Pancreas (tissue), 10 donors: ENCODE data around the gene PCDHA8. TPM values are rescaled to one million over a fixed set of nuclear protein-coding genes. Genes with fewer than 3 reads are reported as not detected.

Experiments used
- ATAC-seq, 4 donors: fragments of 200-7000 bp; cut with Tn5 transposase; one replicate each; pipeline versions ENCODE4 v1.8.0 to v1.9.1; 2020; ENCODE audit warnings: mild to moderate bottlenecking in 4 of 4, moderate library complexity in 4 of 4
- DNase-seq, 6 donors: peaks; one replicate each; pipeline ENCODE4 v3.0.0-alpha.2; 2020
- FAIRE-seq: peaks from 2 replicates; lab custom pipeline; 2012; peaks lifted over from hg19 to GRCh38; lab: Jason Lieb, UNC
- H3K27ac ChIP-seq, 4 donors: fragments of 200-600 bp; sonication (generic); 1 replicate in 3 of 4; 2 replicates in 1 of 4; pipeline versions ENCODE4 v1.5.0 to v1.8.0; 2020
- H3K27me3 ChIP-seq, 4 donors: fragments of 200-600 bp; one replicate each; pipeline ENCODE4 v1.8.0; 2021
- H3K36me3 ChIP-seq, 3 donors: fragments of 200-600 bp; sonication (generic) in 1 of 3; one replicate each; pipeline versions ENCODE4 v1.5.0 to v1.8.0; 2020 to 2021
- H3K4me1 ChIP-seq, 3 donors: fragments of 200-600 bp; one replicate each; pipeline ENCODE4 v1.8.0; 2021
- H3K4me3 ChIP-seq, 4 donors: fragments of 200-600 bp; sonication (generic) in 2 of 4; one replicate each; pipeline versions ENCODE4 v1.5.0 to v1.8.0; 2020 to 2021
- H3K9me3 ChIP-seq, 4 donors: fragments of 200-600 bp; one replicate each; pipeline ENCODE4 v1.8.0; 2021
- WGBS, 2 donors: extraction: QIAGEN DNeasy Blood & Tissue Kit; methylation state at CpG; one replicate each; pipeline ENCODE4 v1.1.7; 2013; 5-methylcytosine and 5-hydroxymethylcytosine counted together
- intact Hi-C, 3 donors: fragments of 100-400 bp; cut with DNase I; formaldehyde crosslinking; loops; one replicate each; pipeline versions ENCODE4 v1.11.1 to v1.14.2; 2022
- polyA plus RNA-seq, 2 donors: library from polyadenylated mRNA; stranded (reverse); fragments of 200-250 nt; gene quantifications; one replicate each; pipeline ENCODE4 v1.2.3, GENCODE V29; 2013
- total RNA-seq, 6 donors: library from RNA; stranded (reverse); fragmentation: NEBNext Ultra II Directional in 4 of 6; extraction: Animal tissue kit (Norgen Biotek cat#: 25700) in 4 of 6; gene quantifications; one replicate each; pipeline versions ENCODE4 v1.2.1 to v1.2.4, GENCODE V29; 2021 to 2023
- TF ChIP-seq, protein P1 (sequence below), 4 donors: fragments of 200-600 bp; sonication (generic) in 3 of 4; IDR thresholded peaks; one replicate each; pipeline versions ENCODE4 v1.5.0 to v1.8.0; 2021; ENCODE audit warnings: antibody characterized with exemption in 4 of 4
- donor health status: healthy with polysubstance abuse.
- donor health status: DM: no; HTN: no; CAD: no; lungs with moderate emphysema.
- donor health status: DM: no; HTN: no; CAD: no.
- donor health status: control.
- donor health status: control.
- donor health status: Bipolar disorder and iron deficiency.
- donor health status: DM: yes; HTN: yes; CAD: no.
- donor health status: DM: no; HTN: no; CAD: no.
- donor health status: DM: no; HTN: no; CAD: no.
- donor health status: DM: yes; HTN: yes; CAD: no.

Gene PCDHA8
- total and polyA plus RNA-seq, 8 donors, result 0.08 to 0.76 (median 0.40) TPM

- Histone ChIP-seq H3K27ac (no peak overlapping the region), H3K9me3 (peaks cover 0 to 2% (median 0%) of the 10 kb centered on the region in 4 donors), H3K4me3 (no peak overlapping the region), H3K4me1 (no peaks in the 10 kb centered on the region), H3K27me3 (no peaks in the 10 kb centered on the region), H3K36me3 (no peaks in the 10 kb centered on the region)
- FAIRE-seq (no peak), DNase-seq (peak in 1 of 6 donors; percentile 41), ATAC-seq (no peak)
- intact Hi-C loops, result no loop called here
- 27 to 31% methylated on average over 71 to 79 of the region's 79 CpGs for WGBS, 2 donors
- TF ChIP-seq, protein P1, sequence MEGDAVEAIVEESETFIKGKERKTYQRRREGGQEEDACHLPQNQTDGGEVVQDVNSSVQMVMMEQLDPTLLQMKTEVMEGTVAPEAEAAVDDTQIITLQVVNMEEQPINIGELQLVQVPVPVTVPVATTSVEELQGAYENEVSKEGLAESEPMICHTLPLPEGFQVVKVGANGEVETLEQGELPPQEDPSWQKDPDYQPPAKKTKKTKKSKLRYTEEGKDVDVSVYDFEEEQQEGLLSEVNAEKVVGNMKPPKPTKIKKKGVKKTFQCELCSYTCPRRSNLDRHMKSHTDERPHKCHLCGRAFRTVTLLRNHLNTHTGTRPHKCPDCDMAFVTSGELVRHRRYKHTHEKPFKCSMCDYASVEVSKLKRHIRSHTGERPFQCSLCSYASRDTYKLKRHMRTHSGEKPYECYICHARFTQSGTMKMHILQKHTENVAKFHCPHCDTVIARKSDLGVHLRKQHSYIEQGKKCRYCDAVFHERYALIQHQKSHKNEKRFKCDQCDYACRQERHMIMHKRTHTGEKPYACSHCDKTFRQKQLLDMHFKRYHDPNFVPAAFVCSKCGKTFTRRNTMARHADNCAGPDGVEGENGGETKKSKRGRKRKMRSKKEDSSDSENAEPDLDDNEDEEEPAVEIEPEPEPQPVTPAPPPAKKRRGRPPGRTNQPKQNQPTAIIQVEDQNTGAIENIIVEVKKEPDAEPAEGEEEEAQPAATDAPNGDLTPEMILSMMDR (IDR thresholded peaks at IDR 0.05), result no peak
Observed at GRCh38 chr5:140883927-140884697, 43.1 kb downstream of the PCDHA8 start.

Other genes starting within 250 kb of the PCDHA8 start
- 10 to 100 TPM in 3 of 6 donors, 1 to 10 TPM in 3; 4.3 to 45.8 (median 16.1) TPM for gene CD14, start 208.0 kb upstream of the PCDHA8 start, total RNA-seq
- 10 to 100 TPM; 11.8 to 17.6 TPM for gene CD14, start 208.0 kb upstream of the PCDHA8 start, polyA plus RNA-seq
- 10 to 100 TPM in 1 of 6 donors, 1 to 10 TPM in 5; 5.5 to 12.3 (median 8.0) TPM for gene TMCO6, start 201.7 kb upstream of the PCDHA8 start, total RNA-seq
- gene TMCO6, start 201.7 kb upstream of the PCDHA8 start, polyA plus RNA-seq, result 10 to 100 TPM; 17.2 to 19.7 TPM
- 10 to 100 TPM; 20.7 to 31.9 (median 24.2) TPM for gene NDUFA2, start 193.6 kb upstream of the PCDHA8 start, total RNA-seq
- gene NDUFA2, start 193.6 kb upstream of the PCDHA8 start, polyA plus RNA-seq, result 100 to 1,000 TPM; 106 to 125 TPM
- gene IK, start 193.4 kb upstream of the PCDHA8 start, total RNA-seq, result 10 to 100 TPM; 25.1 to 43.5 (median 28.1) TPM
- gene IK, start 193.4 kb upstream of the PCDHA8 start, polyA plus RNA-seq, result 10 to 100 TPM; 31.2 to 53.4 TPM
- 10 to 100 TPM; 10.2 to 14.1 (median 11.9) TPM for gene WDR55, start 176.3 kb upstream of the PCDHA8 start, total RNA-seq
- gene WDR55, start 176.3 kb upstream of the PCDHA8 start, polyA plus RNA-seq, result 10 to 100 TPM; 17.1 to 19.2 TPM
- 1 to 10 TPM in 1 of 6 donors, under 1 TPM in 5; 0.37 to 1.0 (median 0.56) TPM for gene DND1, start 167.6 kb upstream of the PCDHA8 start, total RNA-seq
- gene DND1, start 167.6 kb upstream of the PCDHA8 start, polyA plus RNA-seq, result 1 to 10 TPM; 3.5 to 3.8 TPM
- 10 to 100 TPM; 24.7 to 34.7 (median 30.1) TPM for gene HARS1, start 149.8 kb upstream of the PCDHA8 start, total RNA-seq
- 10 to 100 TPM; 46.8 to 47.8 TPM for gene HARS1, start 149.8 kb upstream of the PCDHA8 start, polyA plus RNA-seq
- gene HARS2, start 149.7 kb upstream of the PCDHA8 start, total RNA-seq, result 10 to 100 TPM in 1 of 6 donors, 1 to 10 TPM in 5; 5.9 to 15.9 (median 8.6) TPM
- 10 to 100 TPM; 12.4 to 23.6 TPM for gene HARS2, start 149.7 kb upstream of the PCDHA8 start, polyA plus RNA-seq
- 10 to 100 TPM; 10.5 to 28.0 (median 15.8) TPM for gene ZMAT2, start 140.7 kb upstream of the PCDHA8 start, total RNA-seq
- 10 to 100 TPM; 21.2 to 42.9 TPM for gene ZMAT2, start 140.7 kb upstream of the PCDHA8 start, polyA plus RNA-seq
- under 1 TPM in 4 of 6 donors, not detected in 2; 0.03 to 0.13 (median 0.09) TPM for gene PCDHA1, start 55.0 kb upstream of the PCDHA8 start, total RNA-seq
- gene PCDHA1, start 55.0 kb upstream of the PCDHA8 start, polyA plus RNA-seq, result under 1 TPM; 0.04 to 0.47 TPM
- gene PCDHA2, start 46.3 kb upstream of the PCDHA8 start, total RNA-seq, result under 1 TPM in 5 of 6 donors, not detected in 1; 0.08 to 0.31 (median 0.12) TPM
- gene PCDHA2, start 46.3 kb upstream of the PCDHA8 start, polyA plus RNA-seq, result under 1 TPM; 0.19 to 0.40 TPM
- gene PCDHA3, start 40.1 kb upstream of the PCDHA8 start, total RNA-seq, result under 1 TPM; 0.24 to 0.79 (median 0.50) TPM
- 1 to 10 TPM in 1 of 2 donors, under 1 TPM in 1; 0.27 to 1.2 TPM for gene PCDHA3, start 40.1 kb upstream of the PCDHA8 start, polyA plus RNA-seq
- 1 to 10 TPM in 4 of 6 donors, under 1 TPM in 2; 0.74 to 3.1 (median 1.5) TPM for gene PCDHA4, start 34.1 kb upstream of the PCDHA8 start, total RNA-seq
- under 1 TPM; 0.53 to 0.70 TPM for gene PCDHA4, start 34.1 kb upstream of the PCDHA8 start, polyA plus RNA-seq
- gene PCDHA5, start 19.6 kb upstream of the PCDHA8 start, total RNA-seq, result under 1 TPM; 0.24 to 0.92 (median 0.48) TPM
- under 1 TPM; 0.80 to 0.96 TPM for gene PCDHA5, start 19.6 kb upstream of the PCDHA8 start, polyA plus RNA-seq
- 1 to 10 TPM in 4 of 6 donors, under 1 TPM in 2; 0.31 to 1.7 (median 1.1) TPM for gene PCDHA6, start 13.2 kb upstream of the PCDHA8 start, total RNA-seq
- 1 to 10 TPM in 1 of 2 donors, under 1 TPM in 1; 0.42 to 1.6 TPM for gene PCDHA6, start 13.2 kb upstream of the PCDHA8 start, polyA plus RNA-seq
- gene PCDHA7, start 6.9 kb upstream of the PCDHA8 start, total RNA-seq, result under 1 TPM; 0.19 to 0.84 (median 0.44) TPM
- under 1 TPM; 0.49 to 0.96 TPM for gene PCDHA7, start 6.9 kb upstream of the PCDHA8 start, polyA plus RNA-seq
- gene PCDHA9, start 7.2 kb downstream of the PCDHA8 start, total RNA-seq, result under 1 TPM; 0.12 to 0.55 (median 0.23) TPM
- gene PCDHA9, start 7.2 kb downstream of the PCDHA8 start, polyA plus RNA-seq, result under 1 TPM in 1 of 2 donors, not detected in 1; 0.19 TPM
- gene PCDHA10, start 14.7 kb downstream of the PCDHA8 start, total RNA-seq, result 1 to 10 TPM; 1.4 to 6.7 (median 3.1) TPM
- gene PCDHA10, start 14.7 kb downstream of the PCDHA8 start, polyA plus RNA-seq, result under 1 TPM; 0.16 to 0.34 TPM
- 1 to 10 TPM in 4 of 6 donors, under 1 TPM in 2; 0.78 to 1.6 (median 1.2) TPM for gene PCDHA11, start 27.8 kb downstream of the PCDHA8 start, total RNA-seq
- gene PCDHA11, start 27.8 kb downstream of the PCDHA8 start, polyA plus RNA-seq, result under 1 TPM; 0.34 to 0.35 TPM
- gene PCDHA12, start 34.1 kb downstream of the PCDHA8 start, total RNA-seq, result 1 to 10 TPM in 4 of 6 donors, under 1 TPM in 2; 0.75 to 1.5 (median 1.3) TPM
- gene PCDHA12, start 34.1 kb downstream of the PCDHA8 start, polyA plus RNA-seq, result under 1 TPM; 0.42 to 0.54 TPM
- gene PCDHA13, start 40.9 kb downstream of the PCDHA8 start, total RNA-seq, result 1 to 10 TPM in 3 of 6 donors, under 1 TPM in 3; 0.63 to 2.0 (median 1.2) TPM
- gene PCDHA13, start 40.9 kb downstream of the PCDHA8 start, polyA plus RNA-seq, result under 1 TPM; 0.27 to 0.35 TPM
- gene PCDHAC1, start 85.1 kb downstream of the PCDHA8 start, total RNA-seq, result 1 to 10 TPM in 5 of 6 donors, under 1 TPM in 1; 0.98 to 2.0 (median 1.6) TPM
- gene PCDHAC1, start 85.1 kb downstream of the PCDHA8 start, polyA plus RNA-seq, result under 1 TPM; 0.34 to 0.80 TPM
- gene PCDHAC2, start 125.3 kb downstream of the PCDHA8 start, total RNA-seq, result 1 to 10 TPM in 1 of 6 donors, under 1 TPM in 5; 0.37 to 1.1 (median 0.68) TPM
- under 1 TPM; 0.08 to 0.73 TPM for gene PCDHAC2, start 125.3 kb downstream of the PCDHA8 start, polyA plus RNA-seq
- gene PCDHB1, start 210.2 kb downstream of the PCDHA8 start, total RNA-seq, result under 1 TPM; 0.09 to 0.35 (median 0.14) TPM
- gene PCDHB1, start 210.2 kb downstream of the PCDHA8 start, polyA plus RNA-seq, result under 1 TPM; 0.02 to 0.08 TPM